Nasal cavity respiratory epithelium epithelial cell of viscerocranial mucosa (primary cell): ENCODE data around the gene GOLGA8K. TPM values are rescaled to one million over a fixed set of nuclear protein-coding genes. Genes with fewer than 3 reads are reported as not detected.

Experiments
- total RNA-seq: library from RNA; depleted of rRNA; stranded (reverse); fragments of >200 nt; gene quantifications from 2 replicates; pipeline ENCODE4 v1.2.3, GENCODE V29; 2014

Gene GOLGA8K
- 0.28 TPM in 1 of 2 replicates, not detected in the other for total RNA-seq

GRCh38 chr15:32403192-32403591 lies at the start of gene GOLGA8K:
GOLGA8K (minus strand) TSS chr15:32403292; CDS start chr15:32403194, 98 bp downstream.

Other genes with a start within 250 kb of the GOLGA8K start
- gene GOLGA8O, start 52.3 kb upstream of the GOLGA8K start, total RNA-seq: 0.34 TPM in 1 of 2 replicates, not detected in the other
- gene GOLGA8N, start 190.2 kb upstream of the GOLGA8K start, total RNA-seq: 1.4 and 3.1 TPM in 2 replicates
- gene ARHGAP11A, start 212.2 kb upstream of the GOLGA8K start, total RNA-seq: 2.1 and 2.3 TPM in 2 replicates
- 2.1 and 3.1 TPM in 2 replicates for gene SCG5, start 238.4 kb upstream of the GOLGA8K start, total RNA-seq